GM23338 (cell line): ENCODE measurements around the gene COX5B. TPM values are rescaled to one million over a fixed set of nuclear protein-coding genes. Genes with fewer than 3 reads are reported as not detected.

Experiments used
- ATAC-seq: fragments of 200-7000 bp; cut with Tn5 transposase; 3 replicates; pipeline ENCODE4 v1.9.1; 2020
- DNase-seq: peaks from one replicate; pipeline ENCODE4 v3.0.0-alpha.2; 2015; ENCODE audit warnings: low spot score
- H2AFZ ChIP-seq: fragments of 200-600 bp; sonication (generic); 2 replicates; pipeline ENCODE4 v1.8.0; 2016; ENCODE audit warnings: antibody characterized with exemption, mild to moderate bottlenecking, moderate library complexity
- H3F3A ChIP-seq: fragments of 200-600 bp; sonication (generic); replicated peaks from 2 replicates; pipeline ENCODE4 v1.8.0; 2017; ENCODE audit warnings: antibody characterized with exemption, mixed run types, low read depth
- H3K27ac ChIP-seq: fragments of 200-600 bp; sonication (generic); 2 replicates; pipeline ENCODE4 v1.6.1; 2016; ENCODE audit warnings: low read depth
- H3K27me3 ChIP-seq: fragments of 200-600 bp; sonication (generic); 2 replicates; pipeline ENCODE4 v1.8.0; 2016; ENCODE audit warnings: mild to moderate bottlenecking, mixed run types, moderate library complexity; ENCODE audit not compliant: insufficient read depth
- H3K36me3 ChIP-seq: fragments of 200-600 bp; sonication (generic); 2 replicates; pipeline ENCODE4 v1.8.0; 2016; ENCODE audit warnings: mild to moderate bottlenecking; ENCODE audit not compliant: insufficient read depth
- H3K4me1 ChIP-seq: fragments of 200-600 bp; sonication (generic); 2 replicates; pipeline ENCODE4 v1.8.0; 2016; ENCODE audit warnings: mild to moderate bottlenecking, moderate library complexity; ENCODE audit not compliant: insufficient read depth
- H3K4me2 ChIP-seq: fragments of 200-600 bp; sonication (generic); 2 replicates; pipeline ENCODE4 v1.7.1; 2017; ENCODE audit warnings: mixed run types
- H3K4me3 ChIP-seq: fragments of 200-600 bp; sonication (generic); 2 replicates; pipeline ENCODE4 v1.6.1; 2016; ENCODE audit warnings: mixed run types
- H3K79me2 ChIP-seq: fragments of 200-600 bp; sonication (generic); replicated peaks from 2 replicates; pipeline ENCODE4 v1.8.0; 2017; ENCODE audit warnings: mild to moderate bottlenecking; ENCODE audit not compliant: insufficient read depth
- H3K9me2 ChIP-seq: fragments of 200-600 bp; sonication (generic); 2 replicates; pipeline ENCODE4 v1.8.0; 2017; ENCODE audit not compliant: insufficient read depth
- H4K20me1 ChIP-seq: fragments of 200-600 bp; sonication (generic); replicated peaks from 2 replicates; pipeline ENCODE4 v1.8.0; 2017; ENCODE audit warnings: mild to moderate bottlenecking; ENCODE audit not compliant: insufficient read depth
- H3K27ac Mint-ChIP-seq: 2 replicates; pipeline ENCODE4 v1.8.0; 2020; ENCODE audit warnings: inconsistent platforms, mild to moderate bottlenecking, moderate library complexity, mixed read lengths
- H3K27me3 Mint-ChIP-seq: 3 replicates; pipeline ENCODE4 v1.8.0; 2022; ENCODE audit warnings: low read depth, mild to moderate bottlenecking, moderate library complexity, mixed read lengths, inconsistent platforms; ENCODE audit not compliant: insufficient read depth, poor library complexity
- H3K36me3 Mint-ChIP-seq: 3 replicates; pipeline ENCODE4 v1.8.0; 2021; ENCODE audit warnings: low read depth, mild to moderate bottlenecking, inconsistent platforms, moderate library complexity, mixed read lengths
- H3K4me1 Mint-ChIP-seq: 3 replicates; pipeline ENCODE4 v1.8.0; 2020; ENCODE audit warnings: mild to moderate bottlenecking, inconsistent platforms, mixed read lengths
- H3K4me3 Mint-ChIP-seq: 3 replicates; pipeline ENCODE4 v1.8.0; 2021; ENCODE audit warnings: moderate library complexity, mild to moderate bottlenecking, inconsistent platforms, mixed read lengths
- H3K9me3 Mint-ChIP-seq: 3 replicates; pipeline ENCODE4 v1.8.0; 2020; ENCODE audit warnings: moderate library complexity, mild to moderate bottlenecking, inconsistent platforms, mixed read lengths
- CREB1 ChIP-seq: fragments of 250-450 bp; sonication (Bioruptor Pico); IDR thresholded peaks from 2 replicates; pipeline ENCODE4 v1.5.0; 2020; ENCODE audit warnings: low read depth, mild to moderate bottlenecking, moderate library complexity
- CTCF ChIP-seq, 2 experiments: fragments of 200-600 bp in 1 of 2; sonication (generic) in 1 of 2; conservative IDR thresholded peaks; 2 replicates each; pipeline versions ENCODE4 v1.5.1 to v1.6.1; 2016 to 2017; ENCODE audit warnings: antibody characterized with exemption in 2 of 2, low read depth in 2 of 2, mild to moderate bottlenecking in 2 of 2, moderate library complexity in 1 of 2
- ETS1 ChIP-seq: IDR thresholded peaks from 2 replicates; pipeline ENCODE4 v1.6.1; 2016; ENCODE audit warnings: antibody characterized with exemption
- EZH2 ChIP-seq: fragments of 200-600 bp; sonication (generic); IDR thresholded peaks from one replicate; pipeline ENCODE4 v1.8.0; 2017; ENCODE audit warnings: antibody characterized with exemption, mild to moderate bottlenecking, low read depth; ENCODE audit not compliant: unreplicated experiment
- EZH2phosphoT487 ChIP-seq: fragments of 200-600 bp; sonication (generic); IDR thresholded peaks from one replicate; pipeline ENCODE4 v1.8.1; 2018; ENCODE audit warnings: antibody characterized with exemption; ENCODE audit not compliant: unreplicated experiment
- JUNB ChIP-seq: IDR thresholded peaks from one replicate; pipeline ENCODE4 v1.6.1; 2016; ENCODE audit warnings: antibody characterized with exemption; ENCODE audit not compliant: unreplicated experiment
- NANOG ChIP-seq: IDR thresholded peaks from 2 replicates; pipeline ENCODE4 v1.6.1; 2016; ENCODE audit warnings: antibody characterized with exemption, borderline replicate concordance
- POLR2AphosphoS5 ChIP-seq: IDR thresholded peaks from 2 replicates; pipeline ENCODE4 v1.6.1; 2016; ENCODE audit warnings: antibody characterized with exemption, low read depth
- REST ChIP-seq: IDR thresholded peaks from one replicate; pipeline ENCODE4 v1.6.1; 2018; ENCODE audit warnings: antibody characterized with exemption; ENCODE audit not compliant: unreplicated experiment
- STAT1 ChIP-seq: IDR thresholded peaks from one replicate; pipeline ENCODE4 v1.6.1; 2016; ENCODE audit warnings: antibody characterized with exemption; ENCODE audit not compliant: unreplicated experiment
- ZNF114 ChIP-seq: fragments of 250-450 bp; sonication (Bioruptor Pico); IDR thresholded peaks from 2 replicates; pipeline ENCODE4 v1.5.0; 2020; ENCODE audit warnings: mild to moderate bottlenecking, moderate library complexity
- ZNF331 ChIP-seq: fragments of 250-450 bp; sonication (Bioruptor Pico); IDR thresholded peaks from 2 replicates; pipeline ENCODE4 v1.5.0; 2020; ENCODE audit warnings: low read depth, mild to moderate bottlenecking, moderate library complexity
- ZNF462 ChIP-seq: fragments of 250-450 bp; sonication (Bioruptor Pico); IDR thresholded peaks from 2 replicates; pipeline ENCODE4 v1.5.0; 2020; ENCODE audit warnings: mild to moderate bottlenecking, moderate library complexity
- polyA plus RNA-seq: library from polyadenylated mRNA; unstranded; fragments of >200 nt; fragmentation: Nextera tagmentation; extraction: Ambion mirVana; gene quantifications from 2 replicates; pipeline ENCODE4 v1.2.1, GENCODE V29; 2016
- total RNA-seq: library from RNA; depleted of rRNA; stranded (reverse); fragments of >200 nt; shearing (Covaris generic); gene quantifications from 2 replicates; pipeline ENCODE4 v1.2.3, GENCODE V29; 2014

Gene COX5B
- total and polyA plus RNA-seq, 2 experiments from 2014 or later: 260 to 666 TPM

GRCh38 chr2:97663626-97663961 lies 17.7 kb downstream of the COX5B start:
- peak overlapping the region; percentile 98 for H3K4me2 ChIP-seq
- Mint-ChIP-seq H3K4me3 (peak overlapping the region; percentile 89; the same call in 2 of the 3 replicates), H3K27me3 (peaks cover 6% of the 10 kb centered on the region), H3K4me1 (peaks cover 19% of the 10 kb centered on the region), H3K36me3 (peaks cover 1% of the 10 kb centered on the region; the same call in 2 of the 3 replicates), H3K9me3 (no peaks in the 10 kb centered on the region), H3K27ac (no peak overlapping the region)
- no peaks in the 10 kb centered on the region for H3K9me2 ChIP-seq
- TF ChIP-seq STAT1 (no peak), POLR2AphosphoS5 (no peak), JUNB (no peak), ZNF462 (CRISPR knock-in tag) (no peak), REST (no peak), CREB1 (CRISPR knock-in tag) (no peak), ZNF114 (CRISPR knock-in tag) (no peak), ETS1 (no peak), EZH2 (no peak), NANOG (no peak), ZNF331 (CRISPR knock-in tag) (no peak), EZH2phosphoT487 (no peak), CTCF (conservative IDR thresholded peaks at IDR 0.05; ENCODE audit: low read depth in 2 of 2) (no peak)
- peak overlapping the region; percentile 64 for H3K4me3 ChIP-seq
- DNase-seq (no peak), ATAC-seq (no peak)
- peak overlapping the region; percentile 92 for H3K27ac ChIP-seq
- H2AFZ ChIP-seq: no peak overlapping the region; the same call in 1 of the 2 replicates
- peaks cover 10% of the 10 kb centered on the region; the same call in 1 of the 2 replicates for H4K20me1 ChIP-seq
- peaks cover 22% of the 10 kb centered on the region for H3K79me2 ChIP-seq
- peaks cover 3% of the 10 kb centered on the region; the same call in 1 of the 2 replicates for H3F3A ChIP-seq
- no peaks in the 10 kb centered on the region for H3K27me3 ChIP-seq
- no peaks in the 10 kb centered on the region for H3K36me3 ChIP-seq
- H3K4me1 ChIP-seq: peaks cover 18% of the 10 kb centered on the region
